HL-60 (cell line): ENCODE results near the gene DENND6B.
"Not testable (repeated sequence)": the region's sequence is repeated elsewhere in the genome, so short reads cannot be mapped to it uniquely, and the experiment has no call there.

ENCODE experiments used
- DNase-seq, 2 experiments: peaks; one replicate each; pipeline ENCODE4 v3.0.0-alpha.2; 2010 to 2020; ENCODE audit warnings: low read depth in 1 of 2, low spot score in 1 of 2
- H3K27ac ChIP-seq: fragments of 250-450 bp; sonication (Bioruptor Pico); replicated peaks from 2 replicates; pipeline ENCODE4 v1.5.1; 2020; ENCODE audit warnings: mild to moderate bottlenecking, moderate library complexity
- H3K27me3 ChIP-seq: fragments of 250-450 bp; sonication (Bioruptor Pico); 2 replicates; pipeline ENCODE4 v1.5.1; 2021; ENCODE audit warnings: mild to moderate bottlenecking, moderate library complexity; ENCODE audit not compliant: insufficient read depth, poor library complexity, severe bottlenecking
- H3K4me3 ChIP-seq: replicated peaks from 2 replicates; pipeline ENCODE4 v1.5.1; 2011; ENCODE audit warnings: mild to moderate bottlenecking, control low read depth, low read length; ENCODE audit not compliant: insufficient read depth
- GABPA ChIP-seq: IDR thresholded peaks from 2 replicates; pipeline ENCODE4 v1.6.1; 2012; ENCODE audit warnings: low read depth
- POLR2AphosphoS5 ChIP-seq: IDR thresholded peaks from 2 replicates; pipeline ENCODE4 v1.6.1; 2012; ENCODE audit warnings: low read depth
- REST ChIP-seq: IDR thresholded peaks from 2 replicates; pipeline ENCODE4 v1.6.1; 2012; ENCODE audit warnings: low read depth; ENCODE audit not compliant: insufficient replicate concordance
- SPI1 ChIP-seq: IDR thresholded peaks from 2 replicates; pipeline ENCODE4 v1.6.1; 2012; ENCODE audit warnings: low read depth, mild to moderate bottlenecking, borderline replicate concordance
- TF ChIP-seq, protein P1 (sequence below): IDR thresholded peaks from one replicate; pipeline ENCODE4 v1.5.1; 2011; ENCODE audit warnings: low read length, control low read depth, inconsistent platforms; ENCODE audit not compliant: insufficient read depth

DENND6B gene

GRCh38 chr22:50367778-50368500 lies 41.1 kb upstream of the DENND6B start:
- no peak for DNase-seq
- no peak overlapping the region for H3K27ac ChIP-seq
- H3K4me3 ChIP-seq, result no peak overlapping the region
- TF ChIP-seq, protein P1, sequence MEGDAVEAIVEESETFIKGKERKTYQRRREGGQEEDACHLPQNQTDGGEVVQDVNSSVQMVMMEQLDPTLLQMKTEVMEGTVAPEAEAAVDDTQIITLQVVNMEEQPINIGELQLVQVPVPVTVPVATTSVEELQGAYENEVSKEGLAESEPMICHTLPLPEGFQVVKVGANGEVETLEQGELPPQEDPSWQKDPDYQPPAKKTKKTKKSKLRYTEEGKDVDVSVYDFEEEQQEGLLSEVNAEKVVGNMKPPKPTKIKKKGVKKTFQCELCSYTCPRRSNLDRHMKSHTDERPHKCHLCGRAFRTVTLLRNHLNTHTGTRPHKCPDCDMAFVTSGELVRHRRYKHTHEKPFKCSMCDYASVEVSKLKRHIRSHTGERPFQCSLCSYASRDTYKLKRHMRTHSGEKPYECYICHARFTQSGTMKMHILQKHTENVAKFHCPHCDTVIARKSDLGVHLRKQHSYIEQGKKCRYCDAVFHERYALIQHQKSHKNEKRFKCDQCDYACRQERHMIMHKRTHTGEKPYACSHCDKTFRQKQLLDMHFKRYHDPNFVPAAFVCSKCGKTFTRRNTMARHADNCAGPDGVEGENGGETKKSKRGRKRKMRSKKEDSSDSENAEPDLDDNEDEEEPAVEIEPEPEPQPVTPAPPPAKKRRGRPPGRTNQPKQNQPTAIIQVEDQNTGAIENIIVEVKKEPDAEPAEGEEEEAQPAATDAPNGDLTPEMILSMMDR, result no peak
- TF ChIP-seq REST, result no peak
- TF ChIP-seq POLR2AphosphoS5, result no peak
- TF ChIP-seq GABPA, result no peak
- no peak for TF ChIP-seq SPI1
- no peaks in the 10 kb centered on the region for H3K27me3 ChIP-seq

DNA sequence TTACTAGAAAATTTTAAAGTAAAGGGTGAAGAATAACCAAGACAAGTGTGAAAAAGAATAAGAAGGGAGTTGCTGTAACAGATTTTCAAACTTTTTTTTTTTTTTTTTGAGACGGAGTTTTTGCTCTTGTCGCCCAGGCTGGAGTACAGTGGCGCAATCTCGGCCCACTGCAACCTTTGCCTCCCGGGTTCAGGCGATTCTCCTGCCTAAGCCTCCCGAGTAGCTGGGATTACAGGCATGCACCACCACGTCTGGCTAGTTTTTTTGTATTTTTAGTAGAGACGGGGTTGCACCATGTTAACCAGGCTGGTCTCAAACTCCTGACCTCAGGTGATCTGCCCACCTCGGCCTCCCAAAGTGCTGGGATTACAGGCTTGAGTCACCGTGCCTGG lies 37.0 kb upstream of the DENND6B start:
- not testable (repeated sequence) for H3K27ac ChIP-seq, H3K4me3 ChIP-seq, H3K27me3 ChIP-seq, DNase-seq

DNA sequence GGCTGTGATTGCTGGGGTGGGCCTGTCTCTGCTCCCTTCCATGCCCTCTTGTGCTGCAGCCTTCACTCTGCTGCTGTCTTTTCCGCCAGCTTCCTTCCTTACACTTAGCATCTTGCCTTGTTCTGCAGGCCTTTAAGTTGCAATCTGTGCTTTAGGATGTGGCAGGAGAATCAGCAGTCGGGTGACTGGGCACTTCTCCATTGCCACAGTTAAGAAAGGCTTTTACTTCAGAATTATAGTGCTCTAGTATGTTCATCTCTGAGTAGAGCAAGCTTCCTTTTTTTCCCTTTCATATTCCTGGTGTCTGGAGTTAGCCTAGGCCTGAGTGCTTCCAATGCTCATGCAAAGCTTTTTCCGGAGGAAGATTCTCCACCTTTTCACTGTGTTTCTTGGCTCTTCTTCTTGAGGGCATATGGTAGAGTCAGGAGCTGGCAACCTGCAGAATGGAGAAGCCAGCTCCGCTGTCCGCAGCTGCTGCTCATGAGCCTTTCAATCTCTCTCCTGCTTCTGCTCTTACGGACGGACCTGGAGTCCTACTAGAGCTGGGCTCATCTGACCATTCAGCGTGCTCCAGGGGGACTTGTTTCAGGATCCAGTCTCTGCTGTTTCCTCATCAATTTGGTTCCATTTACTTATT lies 36.5 kb upstream of the DENND6B start:
- TF ChIP-seq SPI1 (no peak), POLR2AphosphoS5 (no peak), GABPA (no peak), REST (no peak)
- TF ChIP-seq, protein P1, result no peak
- no peak overlapping the region for H3K4me3 ChIP-seq
- no peaks in the 10 kb centered on the region for H3K27me3 ChIP-seq
- no peak for DNase-seq
- no peak overlapping the region for H3K27ac ChIP-seq

- no peak for TF ChIP-seq GABPA
- TF ChIP-seq, protein P1, result no peak
- TF ChIP-seq REST, result no peak
- TF ChIP-seq SPI1, result no peak
- TF ChIP-seq POLR2AphosphoS5, result no peak
- DNase-seq, result no peak
- Histone ChIP-seq H3K27me3 (no peaks in the 10 kb centered on the region), H3K4me3 (no peak overlapping the region), H3K27ac (no peak overlapping the region)
Measured at GRCh38 chr22:50361688-50362087, 34.9 kb upstream of the DENND6B start.
